Activated CD4-positive, alpha-beta T cell treated with anti-CD3 and anti-CD28 coated beads for 24 hours (primary cell): ENCODE measurements around the gene CSKMT.

ENCODE experiments used
- DNase-seq, 2 donors: peaks; one replicate each; pipeline ENCODE4 v3.0.0-alpha.2; 2020; ENCODE audit warnings: low read depth in 2 of 2

The CSKMT gene

GRCh38 chr11:62716816-62717215 lies 51.7 kb downstream of the CSKMT start:
- DNase-seq: no peak
